ENCODE data around the gene CCDC61.

The CCDC61 gene

DNA sequence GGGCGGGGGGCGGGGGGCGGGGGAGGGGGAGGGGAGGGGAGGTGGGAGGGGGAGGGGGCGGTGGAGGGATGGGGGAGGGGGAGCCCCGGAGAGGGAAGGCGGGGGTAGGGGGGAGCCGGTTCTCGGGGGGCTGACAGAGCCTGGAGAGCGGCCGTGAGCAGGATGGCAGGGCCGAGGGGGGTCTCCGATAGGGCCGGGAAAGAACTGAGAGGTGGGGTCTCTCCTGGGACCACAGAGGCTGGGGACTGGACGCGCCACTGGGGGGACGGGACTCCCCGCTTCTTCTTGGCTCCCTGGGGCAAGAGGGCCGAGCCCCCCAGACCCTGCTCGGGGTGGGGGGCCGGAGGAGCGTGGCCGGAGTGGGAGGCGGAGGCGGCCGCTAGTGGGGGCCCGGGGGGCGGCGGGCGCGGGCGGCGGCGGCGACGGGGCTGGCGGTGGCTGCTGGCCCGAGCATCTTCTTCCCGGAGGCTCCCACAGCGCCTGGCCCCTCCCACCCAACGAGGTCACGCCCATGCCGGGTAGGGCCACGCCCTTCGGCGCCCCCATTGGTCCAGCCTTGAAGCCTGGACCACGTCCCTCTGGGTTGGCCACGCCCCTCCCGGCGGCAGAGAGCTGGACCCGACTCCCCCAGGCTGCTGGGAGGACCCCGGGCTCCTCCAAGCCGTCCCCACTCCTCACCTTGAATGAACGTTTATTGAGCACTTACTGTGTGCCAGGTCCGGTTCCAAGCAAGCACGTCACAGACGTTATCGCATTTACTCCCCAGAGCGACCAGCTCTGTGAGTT lies 21.5 kb upstream of the CCDC61 start, which contains the start of gene NOVA2:
Gene NOVA2, minus strand, starts transcription at position 313 of the 786 bp plus-strand sequence. CDS start 514 bp downstream, outside the sequence.
- in situ Hi-C loops (cut with HindIII; ENCODE audit: low sequenced_read_pairs), result no loop called here

DNA sequence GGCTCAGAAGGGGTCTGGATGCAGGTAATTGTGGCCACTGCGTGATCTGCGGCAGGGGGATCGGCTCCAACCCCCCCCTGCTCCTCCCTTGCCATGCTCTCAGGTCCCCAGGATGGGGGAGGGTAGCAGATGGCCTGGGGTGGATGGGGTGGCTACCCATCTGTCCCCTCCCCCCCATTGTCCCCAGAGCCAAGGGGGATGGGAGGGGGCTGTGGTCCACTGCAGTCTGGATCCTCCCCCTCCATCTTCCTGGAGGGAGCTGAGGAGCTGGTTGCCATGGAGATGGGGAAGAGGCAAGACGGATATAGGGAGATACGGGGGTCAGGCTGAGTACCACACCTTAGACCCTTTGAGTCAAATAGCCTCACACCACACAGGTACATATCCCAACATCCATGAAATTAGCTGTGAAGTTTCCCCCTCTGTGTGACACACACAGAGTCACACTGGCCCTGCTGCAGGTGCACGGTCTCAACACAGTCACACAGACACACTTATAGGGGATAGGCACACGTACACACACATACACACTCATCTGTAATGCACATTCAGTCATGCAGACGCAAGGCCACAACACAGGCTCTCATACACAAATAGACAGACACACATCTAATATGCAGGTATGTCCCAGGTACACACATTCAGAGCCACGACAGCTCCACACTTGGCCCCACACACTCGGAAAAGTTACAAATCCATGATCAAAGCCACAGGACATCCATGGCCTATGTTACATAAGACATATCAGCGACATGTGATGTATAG lies 19.8 kb upstream of the CCDC61 start:
- in situ Hi-C loops (cut with HindIII; ENCODE audit: low sequenced_read_pairs), result no loop called here

DNA sequence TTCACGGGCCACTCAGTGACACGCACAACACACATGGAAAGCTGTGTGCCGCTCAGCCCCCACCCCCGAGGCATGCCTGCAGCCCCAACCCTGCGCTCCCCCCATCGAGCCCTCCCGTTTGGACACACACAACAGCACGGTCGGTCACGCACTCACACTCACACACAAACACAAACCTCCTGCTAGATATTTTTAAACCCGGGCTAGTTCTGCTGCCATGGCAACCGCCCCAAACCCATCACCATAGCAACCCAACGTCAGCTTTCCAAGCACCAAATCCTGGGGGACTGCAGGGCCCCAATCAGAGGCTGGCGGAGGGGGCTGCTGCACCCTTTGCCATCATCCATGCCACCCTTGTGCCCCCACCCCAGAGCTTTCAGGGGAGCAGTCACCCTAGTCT lies 19.1 kb upstream of the CCDC61 start:
- in situ Hi-C loops (cut with HindIII; ENCODE audit: low sequenced_read_pairs), result no loop called here

DNA sequence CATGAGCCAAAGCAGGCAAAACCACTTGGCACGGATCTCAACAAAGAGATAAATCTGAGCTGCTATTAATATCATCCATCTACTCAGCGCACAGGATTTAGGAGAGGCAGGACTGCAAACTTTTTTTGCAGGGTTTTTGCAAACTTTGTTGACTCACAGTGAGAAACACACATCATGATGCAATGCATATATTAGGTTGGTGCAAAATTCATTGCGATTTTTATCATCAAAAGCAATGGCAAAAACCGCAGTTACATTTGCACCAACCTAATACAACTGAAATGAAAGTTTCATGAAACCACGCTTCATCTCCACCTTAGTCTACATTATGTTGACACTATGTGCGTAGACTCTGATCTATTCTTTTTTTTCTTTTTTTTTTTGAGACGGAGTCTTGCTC lies 17.1 kb upstream of the CCDC61 start:
- in situ Hi-C loops (cut with HindIII; ENCODE audit: low sequenced_read_pairs), result no loop called here

DNA sequence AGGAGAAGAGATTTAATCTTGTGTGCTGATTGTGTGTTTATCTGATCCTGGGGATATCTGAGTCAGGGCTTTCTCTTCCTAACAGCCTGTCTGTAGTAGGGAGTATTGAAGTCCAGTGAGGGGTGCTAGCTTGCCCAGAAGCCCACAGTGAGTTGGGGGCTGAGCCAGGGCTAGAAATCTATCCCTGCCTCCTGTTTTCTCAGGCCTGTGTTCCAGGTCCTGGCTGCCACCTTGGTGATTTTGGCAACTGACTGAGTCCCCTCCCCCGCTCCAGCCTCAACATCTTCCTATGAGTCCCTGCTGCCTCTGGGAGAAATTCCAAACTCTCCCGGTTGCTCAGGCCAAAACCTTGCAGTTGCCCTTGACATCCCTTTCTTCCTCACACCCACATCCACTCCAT lies 13.9 kb upstream of the CCDC61 start:
- in situ Hi-C loops (cut with HindIII; ENCODE audit: low sequenced_read_pairs), result no loop called here

DNA sequence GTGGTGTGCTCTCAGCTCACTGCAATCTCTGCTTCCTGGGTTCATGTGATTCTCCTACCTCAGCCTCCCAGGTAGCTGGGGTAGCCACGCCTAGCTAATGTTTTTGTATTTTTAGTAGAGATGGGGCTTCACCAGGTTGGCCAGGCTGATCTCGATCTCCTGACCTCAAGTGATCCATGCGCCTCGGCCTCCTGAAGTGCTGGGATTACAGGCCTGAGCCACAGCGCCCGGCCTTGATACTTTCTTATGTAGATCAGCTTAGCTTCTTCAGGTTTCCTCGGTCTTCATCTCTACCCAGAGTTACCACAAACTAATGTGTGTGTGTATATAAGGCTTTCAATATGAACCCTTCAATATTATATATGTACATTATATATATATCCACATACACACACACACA lies 9.9 kb upstream of the CCDC61 start:
- in situ Hi-C loops (cut with HindIII; ENCODE audit: low sequenced_read_pairs), result no loop called here

DNA sequence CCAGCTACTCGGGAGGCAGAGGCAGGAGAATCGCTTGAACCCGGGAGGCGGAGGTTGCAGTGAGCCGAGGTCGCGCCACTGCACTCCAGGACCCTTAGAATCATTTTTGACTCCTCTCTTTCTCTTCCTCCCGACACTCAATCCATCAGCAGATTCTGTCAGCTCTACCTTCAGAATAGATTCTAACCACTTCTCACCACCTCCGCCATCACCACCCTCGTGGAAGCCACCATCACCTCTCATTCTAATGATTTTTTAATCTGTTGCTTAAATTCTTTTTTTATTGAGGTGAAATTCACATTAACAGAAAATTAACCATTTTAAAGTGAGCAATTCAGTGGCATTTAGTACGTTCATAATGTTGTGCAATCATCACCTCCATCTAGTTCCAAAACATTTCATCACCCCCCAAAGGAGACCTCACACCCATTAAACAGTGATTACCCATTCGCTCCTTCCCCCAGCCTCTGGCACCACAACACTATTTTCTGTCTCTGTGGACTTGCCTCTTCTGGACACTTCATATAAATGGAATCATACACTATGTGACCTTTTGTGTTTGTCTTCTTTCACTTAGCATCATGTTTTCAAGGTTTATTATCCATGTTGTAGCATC lies 5.0 kb upstream of the CCDC61 start:
- in situ Hi-C loops (cut with HindIII; ENCODE audit: low sequenced_read_pairs), result no loop called here

DNA sequence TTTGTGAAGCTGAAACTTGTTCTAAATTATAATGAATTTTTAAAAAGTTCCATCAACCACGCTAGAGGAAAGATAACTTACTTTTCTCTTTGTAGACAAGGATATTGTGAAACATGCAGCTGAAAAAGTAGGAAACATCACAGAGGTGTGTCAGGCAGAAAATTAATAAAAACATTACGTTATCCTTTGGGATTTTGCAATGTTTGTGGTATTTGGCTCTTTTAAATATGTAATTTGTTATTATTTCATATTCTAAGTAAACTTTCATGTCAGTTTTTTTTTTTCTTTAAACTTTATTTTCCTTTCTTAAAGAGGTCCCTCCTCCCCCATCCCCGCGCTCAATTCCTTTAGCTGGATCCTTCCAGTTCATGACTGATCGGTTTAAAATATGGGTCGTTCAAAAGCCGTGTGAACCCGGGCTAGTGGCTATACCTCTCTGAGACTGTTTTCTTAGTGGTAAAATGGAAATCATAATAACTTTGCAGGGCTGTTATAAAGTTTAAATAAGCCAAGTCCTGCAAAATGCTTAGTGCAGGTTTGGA lies 740 bp upstream of the CCDC61 start:
- in situ Hi-C loops (cut with HindIII; ENCODE audit: low sequenced_read_pairs), result no loop called here

DNA sequence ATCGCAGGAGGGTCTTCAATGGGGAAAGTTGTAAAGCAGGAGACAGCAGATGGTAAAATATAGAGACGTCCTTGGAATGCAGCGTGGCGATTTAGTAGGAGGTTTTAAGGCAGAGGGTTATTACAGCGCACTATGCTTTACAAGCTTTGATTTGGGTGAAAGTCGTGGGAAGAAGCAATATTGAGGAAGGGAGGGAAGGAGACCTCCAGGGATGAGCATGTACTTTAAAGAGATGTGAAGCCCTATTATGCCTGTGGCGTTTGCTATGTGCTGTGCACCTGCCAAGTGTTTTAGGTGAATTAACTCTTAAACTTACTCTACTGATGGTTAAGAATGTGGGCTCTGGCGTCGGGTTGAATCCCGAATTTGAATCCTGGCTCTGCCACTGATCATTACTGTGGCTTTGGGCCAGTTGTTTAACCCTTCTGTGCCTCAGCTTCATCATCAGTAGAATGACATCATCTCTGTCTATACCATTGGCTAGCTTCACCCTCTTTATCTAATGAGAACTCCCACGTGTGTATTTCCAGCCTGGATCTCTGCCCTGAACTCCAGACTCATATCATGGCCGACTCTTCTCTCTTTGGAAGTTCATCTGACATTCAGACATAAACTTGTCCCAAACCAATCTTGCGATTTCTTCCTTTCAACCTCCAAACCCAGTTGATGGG lies 583 bp downstream of the CCDC61 start:
- in situ Hi-C loops (cut with HindIII; ENCODE audit: low sequenced_read_pairs), result no loop called here

DNA sequence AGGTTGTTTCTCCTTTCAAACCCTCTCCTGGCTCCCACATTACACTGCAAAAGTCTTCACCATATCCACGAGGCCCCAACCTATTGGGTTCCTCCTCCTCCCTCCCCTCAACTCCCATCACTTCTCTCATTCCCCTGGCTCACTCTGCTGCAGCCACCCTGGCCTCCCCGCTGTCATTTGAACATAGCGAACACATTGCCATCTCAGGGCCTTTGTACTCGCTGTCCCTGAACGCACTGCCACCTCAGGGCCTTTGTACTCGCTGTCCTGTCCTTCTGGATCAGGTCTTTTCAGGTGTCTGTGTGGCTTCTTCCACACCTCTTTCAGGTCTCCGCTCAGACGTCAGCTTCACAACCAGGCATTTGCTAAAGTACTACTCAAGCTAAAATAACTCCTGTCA lies 1.7 kb downstream of the CCDC61 start:
- in situ Hi-C loops (cut with HindIII; ENCODE audit: low sequenced_read_pairs), result no loop called here

DNA sequence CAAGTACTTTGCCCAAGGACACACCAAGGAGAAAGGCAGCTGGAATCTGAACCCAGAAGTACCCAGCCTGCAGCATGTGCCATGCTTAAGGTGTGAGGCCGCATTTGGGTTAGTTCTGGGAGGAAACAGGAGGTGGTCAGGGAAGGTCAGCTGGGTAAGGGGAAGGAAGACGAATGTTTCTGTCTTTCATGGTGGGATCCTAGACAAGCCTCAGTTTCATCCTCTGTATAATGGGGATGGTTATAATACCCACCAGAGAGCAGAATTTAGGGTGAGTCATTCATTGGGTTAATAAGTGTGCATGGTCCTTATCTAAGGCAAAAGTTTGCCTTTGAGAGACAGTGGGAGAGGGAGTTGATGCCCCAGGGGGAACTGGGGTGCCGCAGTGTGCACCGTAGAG lies 3.6 kb downstream of the CCDC61 start:
- in situ Hi-C loops (cut with HindIII; ENCODE audit: low sequenced_read_pairs), result no loop called here

DNA sequence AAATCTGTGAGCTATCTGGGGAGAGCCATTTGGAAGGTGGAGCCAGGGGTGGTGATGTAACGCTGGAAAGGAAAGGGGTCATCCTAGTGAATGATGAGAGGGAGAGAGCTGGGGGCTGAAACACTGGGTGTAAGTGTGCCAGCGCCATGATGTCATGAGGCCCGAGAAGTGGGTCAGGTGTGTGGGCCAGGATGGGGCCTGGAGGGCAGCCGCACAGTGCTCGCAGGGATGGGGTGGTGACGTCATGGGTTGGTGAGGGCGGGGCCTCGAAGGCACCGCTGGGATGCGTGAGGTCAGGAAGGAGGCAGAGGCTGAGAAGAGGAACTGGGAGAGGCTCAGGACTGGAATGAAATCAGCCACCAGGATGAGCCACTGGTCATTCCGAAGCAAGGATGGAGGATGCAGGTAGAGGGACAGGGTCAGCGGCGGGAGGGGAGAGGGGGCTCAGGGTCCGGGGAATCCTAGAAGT lies 4.4 kb downstream of the CCDC61 start:
- in situ Hi-C loops (cut with HindIII; ENCODE audit: low sequenced_read_pairs), result no loop called here

DNA sequence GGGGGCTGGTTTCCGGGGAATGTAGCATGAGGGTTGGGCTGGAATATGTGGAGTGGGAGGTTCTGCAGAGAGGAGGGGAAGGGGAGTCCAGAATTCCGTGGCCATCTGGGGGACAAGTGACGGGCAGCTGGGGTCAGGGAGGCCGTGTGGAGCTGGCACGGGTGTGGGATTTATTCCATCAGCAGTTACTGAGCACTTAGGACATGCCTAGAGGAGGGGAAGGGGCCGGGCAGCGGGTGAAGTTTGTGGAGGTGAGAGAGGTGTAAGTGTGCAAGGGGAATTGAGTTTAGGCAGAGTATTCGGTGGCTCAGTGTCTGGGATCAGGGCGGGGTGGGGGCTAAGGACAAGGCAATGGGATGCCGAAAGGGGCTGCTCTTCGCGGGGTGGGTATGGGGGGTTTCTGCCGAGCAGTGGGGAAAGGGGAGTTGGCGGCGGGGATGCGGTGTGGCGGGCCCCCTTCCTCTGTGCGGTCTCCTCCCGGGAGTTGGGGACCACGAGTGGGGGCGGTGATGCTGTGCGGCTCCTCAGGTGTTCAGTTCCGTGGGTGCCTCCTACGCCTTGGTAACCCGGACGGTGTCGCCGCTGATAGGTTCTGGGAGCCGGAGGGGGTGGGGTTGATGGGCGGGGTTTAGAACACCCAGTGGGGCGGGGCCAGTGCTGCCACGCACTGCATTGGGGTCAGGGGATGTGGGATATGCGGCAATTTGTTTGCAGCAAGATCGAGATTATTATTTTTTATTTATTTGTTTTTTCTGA lies 5.4 kb downstream of the CCDC61 start:
- in situ Hi-C loops (cut with HindIII; ENCODE audit: low sequenced_read_pairs), result no loop called here

DNA sequence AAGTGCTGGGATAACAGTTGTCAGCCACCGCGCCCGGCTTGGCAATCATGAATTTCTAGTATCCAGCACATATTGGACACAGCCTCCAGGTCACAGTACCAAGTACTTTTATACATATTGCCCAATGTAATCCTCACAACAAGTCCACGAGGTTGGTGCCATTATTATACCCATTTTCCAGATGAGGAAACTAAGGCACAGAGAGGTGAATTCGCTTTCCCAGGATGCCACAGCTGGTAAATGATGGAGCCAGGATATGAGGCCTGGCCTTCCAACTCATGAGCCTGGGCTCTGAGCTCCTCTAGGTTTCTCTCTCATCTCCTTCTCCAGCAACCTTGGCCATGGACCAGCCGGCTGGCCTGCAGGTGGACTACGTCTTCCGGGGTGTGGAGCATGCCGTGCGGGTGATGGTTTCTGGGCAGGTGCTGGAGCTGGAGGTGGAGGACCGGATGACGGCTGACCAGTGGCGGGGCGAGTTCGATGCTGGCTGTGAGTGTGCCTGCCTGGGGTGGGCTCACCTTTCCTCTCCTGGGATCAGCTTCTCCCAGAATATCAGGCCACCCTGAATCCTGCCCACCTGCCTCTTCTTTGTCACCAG lies 7.5 kb downstream of the CCDC61 start:
- in situ Hi-C loops (cut with HindIII; ENCODE audit: low sequenced_read_pairs), result no loop called here

DNA sequence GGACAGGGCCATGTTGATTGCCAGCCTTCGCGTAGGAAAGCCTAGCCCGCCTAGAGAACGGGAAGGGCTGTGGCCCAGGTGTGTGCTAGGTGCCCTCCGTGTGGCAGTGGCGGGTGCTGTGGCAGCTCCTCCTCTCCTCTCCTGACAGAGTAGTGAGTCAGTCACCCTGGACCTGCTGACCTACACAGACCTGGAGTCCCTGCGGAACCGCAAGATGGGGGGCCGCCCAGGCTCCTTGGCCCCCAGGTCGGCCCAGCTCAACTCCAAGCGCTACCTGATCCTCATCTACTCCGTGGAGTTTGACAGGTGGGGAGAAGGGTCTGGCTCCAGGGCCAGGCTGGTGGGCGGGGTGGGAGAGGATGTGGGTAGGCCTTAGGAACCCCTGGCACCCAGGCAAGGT lies 11.1 kb downstream of the CCDC61 start:
- in situ Hi-C loops (cut with HindIII; ENCODE audit: low sequenced_read_pairs), result no loop called here

DNA sequence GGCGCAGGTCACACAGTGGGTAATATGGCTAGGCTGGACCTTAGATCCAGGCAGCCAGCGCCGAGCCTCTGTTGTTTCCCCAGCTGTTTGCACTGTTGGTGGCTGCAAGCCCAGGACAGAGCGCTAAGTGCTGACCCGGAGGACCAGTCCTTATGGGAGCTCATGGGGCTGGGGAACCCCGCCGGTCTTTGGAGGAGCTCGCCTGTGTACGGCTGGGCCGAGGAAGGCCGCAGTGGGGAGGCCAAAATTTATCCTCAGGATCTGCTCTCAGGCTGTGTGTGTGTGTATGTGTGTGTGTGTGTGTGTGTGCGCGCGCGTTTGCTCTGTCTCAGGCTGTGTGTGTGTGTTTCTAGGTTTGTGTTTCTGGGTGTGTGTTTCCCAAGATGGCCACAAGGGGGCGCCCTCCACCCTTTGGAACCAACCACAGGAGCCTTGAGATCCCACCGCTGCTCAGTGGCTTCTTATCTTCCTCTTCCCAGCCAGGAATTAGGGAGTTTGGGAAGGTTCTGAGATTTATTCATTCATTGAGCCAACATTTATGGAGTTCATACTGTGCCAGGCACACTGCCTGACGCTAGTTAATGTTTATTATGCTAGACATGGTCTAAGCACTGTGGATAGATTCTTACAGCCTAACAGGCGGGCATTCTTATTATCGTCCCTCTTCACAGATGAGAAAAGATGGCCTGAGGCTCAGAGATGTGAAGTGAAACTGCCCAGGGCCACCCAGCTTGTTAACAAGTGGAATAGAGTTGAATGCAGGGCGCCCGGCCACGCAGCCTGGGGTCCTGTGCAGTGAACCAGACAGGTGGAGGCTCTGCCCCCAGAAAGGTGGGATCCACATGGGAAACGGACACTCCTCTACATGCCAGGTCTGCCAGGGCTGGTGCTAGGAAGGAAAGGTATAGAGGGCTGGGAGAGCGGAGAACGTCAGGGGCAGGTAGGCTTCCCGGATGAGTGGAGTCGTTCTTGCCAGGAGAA lies 14.6 kb downstream of the CCDC61 start:
- in situ Hi-C loops (cut with HindIII; ENCODE audit: low sequenced_read_pairs), result no loop called here

DNA sequence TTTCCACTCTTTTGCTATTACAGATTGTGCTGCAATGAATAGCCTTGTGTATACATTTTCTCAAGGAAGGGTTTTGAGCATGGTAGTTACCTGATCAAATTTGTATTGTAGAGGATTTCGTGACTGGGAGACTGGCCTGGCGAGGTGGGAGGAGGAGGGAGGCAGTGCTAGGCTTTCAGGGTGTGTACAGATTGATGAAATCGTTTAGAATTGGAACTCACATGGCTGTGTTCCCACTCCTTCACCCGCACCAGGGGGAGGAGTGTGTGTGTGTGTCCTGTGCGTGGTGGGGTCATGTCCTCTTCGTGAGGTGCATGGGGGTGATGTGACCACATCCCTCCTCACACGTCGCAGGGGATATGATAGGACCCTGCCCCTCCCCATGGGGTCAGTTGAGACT lies 19.3 kb downstream of the CCDC61 start:
- in situ Hi-C loops (cut with HindIII; ENCODE audit: low sequenced_read_pairs), result no loop called here

DNA sequence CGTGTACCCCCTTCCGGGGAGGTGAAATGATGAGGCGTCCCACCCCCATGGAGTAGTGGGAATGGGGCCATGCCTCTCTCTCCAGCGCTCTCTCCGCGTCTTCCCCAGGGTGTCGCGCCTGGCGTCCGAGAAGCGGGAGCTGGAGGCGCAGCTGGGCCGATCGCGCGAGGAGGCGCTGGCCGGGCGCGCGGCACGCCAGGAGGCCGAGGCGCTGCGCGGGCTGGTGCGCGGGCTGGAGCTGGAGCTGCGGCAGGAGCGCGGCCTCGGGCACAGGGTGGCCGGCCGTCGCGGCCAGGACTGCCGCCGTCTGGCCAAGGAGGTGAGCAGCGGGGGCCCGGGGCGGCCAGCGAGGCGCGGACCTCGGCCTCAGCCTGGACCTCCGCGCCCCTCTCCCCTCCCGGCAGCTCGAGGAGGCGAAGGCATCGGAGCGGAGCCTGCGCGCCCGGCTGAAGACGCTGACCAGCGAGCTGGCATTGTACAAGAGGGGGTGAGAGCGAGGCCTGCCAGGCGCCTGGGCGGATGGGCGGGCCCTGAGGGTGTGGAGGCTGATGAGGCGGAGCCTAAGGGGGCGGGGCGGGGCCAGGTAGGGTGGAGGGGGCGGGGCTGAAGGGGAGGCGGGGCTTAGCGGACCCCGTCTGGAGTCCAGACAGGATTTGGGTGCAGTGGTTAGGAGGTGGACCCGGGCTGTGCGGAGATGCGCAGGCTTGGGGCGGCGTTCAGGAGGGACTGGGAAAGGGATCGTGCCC lies 19.8 kb downstream of the CCDC61 start:
- in situ Hi-C loops (cut with HindIII; ENCODE audit: low sequenced_read_pairs), result no loop called here
